ENCODE results near the gene NFATC4. TPM values are rescaled to one million over a fixed set of nuclear protein-coding genes. Genes with fewer than 3 reads are reported as not detected.

The NFATC4 gene
- polyA plus RNA-seq, 1 donor from 2014 or later, result 0.22 TPM

GRCh38 chr14:24337824-24338175 lies 30.2 kb upstream of the NFATC4 start:
- TF ChIP-seq MXI1 (conservative IDR thresholded peaks at IDR 0.05; ENCODE audit: poor library complexity, severe bottlenecking) (no peak), TAF1 (IDR thresholded peaks at IDR 0.05; ENCODE audit: low read depth) (no peak)
- TF ChIP-seq, protein P1, sequence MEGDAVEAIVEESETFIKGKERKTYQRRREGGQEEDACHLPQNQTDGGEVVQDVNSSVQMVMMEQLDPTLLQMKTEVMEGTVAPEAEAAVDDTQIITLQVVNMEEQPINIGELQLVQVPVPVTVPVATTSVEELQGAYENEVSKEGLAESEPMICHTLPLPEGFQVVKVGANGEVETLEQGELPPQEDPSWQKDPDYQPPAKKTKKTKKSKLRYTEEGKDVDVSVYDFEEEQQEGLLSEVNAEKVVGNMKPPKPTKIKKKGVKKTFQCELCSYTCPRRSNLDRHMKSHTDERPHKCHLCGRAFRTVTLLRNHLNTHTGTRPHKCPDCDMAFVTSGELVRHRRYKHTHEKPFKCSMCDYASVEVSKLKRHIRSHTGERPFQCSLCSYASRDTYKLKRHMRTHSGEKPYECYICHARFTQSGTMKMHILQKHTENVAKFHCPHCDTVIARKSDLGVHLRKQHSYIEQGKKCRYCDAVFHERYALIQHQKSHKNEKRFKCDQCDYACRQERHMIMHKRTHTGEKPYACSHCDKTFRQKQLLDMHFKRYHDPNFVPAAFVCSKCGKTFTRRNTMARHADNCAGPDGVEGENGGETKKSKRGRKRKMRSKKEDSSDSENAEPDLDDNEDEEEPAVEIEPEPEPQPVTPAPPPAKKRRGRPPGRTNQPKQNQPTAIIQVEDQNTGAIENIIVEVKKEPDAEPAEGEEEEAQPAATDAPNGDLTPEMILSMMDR (IDR thresholded peaks at IDR 0.05; ENCODE audit: poor library complexity, severe bottlenecking), result no peak
- no peak overlapping the region for H2AFZ ChIP-seq (ENCODE audit: low read depth, low read length)

GRCh38 chr14:24338843-24339242 lies 29.1 kb upstream of the NFATC4 start:
- Histone ChIP-seq H3K9me2 (ENCODE audit: insufficient read depth, low read length) (no peaks in the 10 kb centered on the region), H2AFZ (ENCODE audit: low read depth, low read length) (no peak overlapping the region), H3K4me3 (ENCODE audit: low read length) (no peak overlapping the region), H3K27me3 (ENCODE audit: insufficient read depth, low read depth, low read length) (peaks cover 79% of the 10 kb centered on the region), H3F3A (ENCODE audit: insufficient read depth, low read length, poor library complexity, severe bottlenecking) (no peaks in the 10 kb centered on the region), H3K4me2 (ENCODE audit: low read length) (no peak overlapping the region), H3K9ac (ENCODE audit: low read length) (no peak overlapping the region), H3K27ac (ENCODE audit: low read length) (no peak overlapping the region), H3K9me3 (ENCODE audit: low read length) (no peaks in the 10 kb centered on the region), H3K79me2 (replicated peaks; ENCODE audit: insufficient read depth, low read length) (no peaks in the 10 kb centered on the region), H3K36me3 (ENCODE audit: insufficient read depth, low read length) (no peaks in the 10 kb centered on the region), H4K20me1 (ENCODE audit: insufficient read depth) (no peaks in the 10 kb centered on the region)
- TF ChIP-seq EP300 (conservative IDR thresholded peaks at IDR 0.05; ENCODE audit: poor library complexity, severe bottlenecking), result no peak
- no peak for TF ChIP-seq POLR2AphosphoS5 (IDR thresholded peaks at IDR 0.05)
- TF ChIP-seq EZH2 (IDR thresholded peaks at IDR 0.05; ENCODE audit: borderline replicate concordance, insufficient read depth, low read length, poor library complexity, severe bottlenecking), result no peak
- TF ChIP-seq MXI1 (conservative IDR thresholded peaks at IDR 0.05; ENCODE audit: poor library complexity, severe bottlenecking), result no peak
- TF ChIP-seq SMC3 (conservative IDR thresholded peaks at IDR 0.05; ENCODE audit: poor library complexity), result no peak
- TF ChIP-seq, protein P1 (IDR thresholded peaks at IDR 0.05; ENCODE audit: poor library complexity, severe bottlenecking), result no peak
- no peak for TF ChIP-seq RAD21 (conservative IDR thresholded peaks at IDR 0.05)
- no peak for TF ChIP-seq REST (IDR thresholded peaks at IDR 0.05; ENCODE audit: borderline replicate concordance)
- TF ChIP-seq TAF1 (IDR thresholded peaks at IDR 0.05; ENCODE audit: low read depth), result no peak

More at GRCh38 chr14:24337824-24338175, 30.2 kb upstream of the NFATC4 start:
- Histone ChIP-seq H3K4me2 (ENCODE audit: low read length) (no peak overlapping the region), H4K20me1 (ENCODE audit: insufficient read depth) (no peaks in the 10 kb centered on the region), H3F3A (ENCODE audit: insufficient read depth, low read length, poor library complexity, severe bottlenecking) (no peaks in the 10 kb centered on the region), H3K36me3 (ENCODE audit: insufficient read depth, low read length) (no peaks in the 10 kb centered on the region), H3K27ac (ENCODE audit: low read length) (no peak overlapping the region), H3K9me3 (ENCODE audit: low read length) (no peaks in the 10 kb centered on the region), H3K27me3 (ENCODE audit: insufficient read depth, low read depth, low read length) (peaks cover 90% of the 10 kb centered on the region), H3K9ac (ENCODE audit: low read length) (no peak overlapping the region), H3K9me2 (ENCODE audit: insufficient read depth, low read length) (no peaks in the 10 kb centered on the region), H3K4me3 (ENCODE audit: low read length) (no peak overlapping the region), H3K79me2 (replicated peaks; ENCODE audit: insufficient read depth, low read length) (no peaks in the 10 kb centered on the region)

All from neural cell (in vitro differentiated cells).